GM04503 (cell line): ENCODE data around the gene CLTC.

Source experiments
- DNase-seq: peaks from one replicate; pipeline ENCODE4 v3.0.0-alpha.2; 2012; ENCODE audit warnings: low read depth

Gene CLTC

DNA sequence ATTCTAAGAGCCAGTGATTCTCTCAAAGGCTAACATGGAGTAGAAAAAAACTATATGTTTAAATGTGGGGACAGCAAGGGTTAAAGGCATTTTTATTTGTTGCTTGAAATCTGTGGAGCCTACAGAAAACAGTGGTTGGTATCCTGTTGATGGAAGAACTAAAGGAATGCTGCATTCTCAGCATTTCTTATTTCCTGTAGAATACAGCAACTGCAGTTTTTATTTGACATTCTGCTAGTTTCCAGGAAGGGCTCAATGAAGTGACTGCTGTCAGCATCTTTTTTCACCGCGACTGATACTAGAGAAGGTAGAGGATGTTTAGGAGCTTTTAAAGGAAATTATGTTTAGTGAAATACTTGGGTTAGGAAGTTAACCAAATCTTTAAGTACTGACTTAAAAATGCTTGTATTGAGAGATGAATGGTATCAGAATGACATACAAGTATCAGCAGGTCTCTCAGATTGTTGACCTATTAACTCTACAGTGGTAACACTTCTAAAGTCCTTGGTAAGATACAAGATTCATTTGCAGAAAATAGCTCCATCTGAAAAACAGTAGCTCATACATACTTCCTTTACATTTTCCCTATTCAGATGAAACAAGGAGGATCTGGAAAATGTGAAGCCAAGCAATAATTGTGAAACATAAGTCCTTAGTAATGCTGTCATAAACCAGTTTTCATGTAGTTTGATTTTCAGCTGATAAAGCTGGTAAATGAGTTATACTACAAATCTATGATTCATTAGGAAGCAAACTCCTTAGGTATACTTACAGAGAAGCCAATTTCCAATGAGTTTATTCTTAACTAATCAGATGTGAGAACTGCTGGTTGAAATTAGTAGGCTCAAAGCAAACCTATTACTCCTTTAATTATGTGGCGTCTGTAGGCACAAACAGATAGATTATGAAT lies 15.2 kb downstream of the CLTC start:
- DNase-seq: no peak

DNA sequence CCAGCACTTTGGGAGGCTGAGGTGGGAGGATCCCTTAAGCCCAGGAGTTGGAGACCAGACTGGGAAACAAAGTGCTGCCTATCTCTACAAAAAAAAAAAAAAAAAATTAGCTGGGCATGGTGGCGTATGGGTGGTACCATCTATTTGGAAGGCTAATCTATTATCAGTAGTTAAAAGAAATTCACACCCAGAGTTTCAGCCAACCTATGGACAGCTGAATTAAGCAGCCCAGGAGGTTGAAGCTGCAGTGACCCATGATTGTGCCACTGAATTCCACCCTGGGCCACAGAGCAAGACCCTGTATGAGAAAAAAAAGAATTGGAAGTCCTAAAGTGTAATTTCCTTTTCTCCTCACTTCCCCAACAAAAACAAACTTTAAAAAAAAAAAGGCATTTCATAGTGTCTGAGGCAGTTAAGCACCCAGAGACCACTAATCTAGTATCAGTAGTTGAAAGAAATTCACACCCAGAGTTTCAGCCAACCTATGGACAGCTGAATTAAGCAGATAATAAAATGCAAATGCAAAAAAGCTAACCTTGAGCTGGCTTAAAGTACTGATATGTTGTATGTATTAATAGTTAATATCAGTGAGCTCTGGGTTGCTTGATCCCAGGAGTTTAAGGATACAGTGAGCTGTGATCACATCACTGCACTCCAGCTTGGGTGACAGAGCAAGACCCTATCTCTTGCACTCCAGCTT lies 18.1 kb downstream of the CLTC start:
- DNase-seq: no peak

DNA sequence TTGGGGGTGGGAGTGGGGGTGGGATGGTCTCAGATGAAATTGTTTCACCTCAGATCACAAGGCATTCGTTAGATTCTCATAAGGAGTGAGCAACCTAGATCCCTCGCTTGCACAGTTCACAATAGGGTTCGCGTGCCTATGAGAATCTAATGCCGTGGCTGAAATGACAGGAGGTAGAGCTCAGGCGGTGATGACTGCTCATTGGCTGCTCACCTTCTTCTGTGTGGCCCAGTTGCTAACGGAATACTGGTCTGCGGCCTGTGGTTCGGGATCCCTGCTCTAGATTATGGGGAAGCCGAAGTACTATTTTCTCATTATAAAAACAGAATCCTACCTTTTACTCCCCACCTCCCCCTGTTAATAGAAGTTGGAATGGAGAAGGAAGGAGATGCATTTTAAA lies 18.9 kb downstream of the CLTC start:
- no peak for DNase-seq

DNA sequence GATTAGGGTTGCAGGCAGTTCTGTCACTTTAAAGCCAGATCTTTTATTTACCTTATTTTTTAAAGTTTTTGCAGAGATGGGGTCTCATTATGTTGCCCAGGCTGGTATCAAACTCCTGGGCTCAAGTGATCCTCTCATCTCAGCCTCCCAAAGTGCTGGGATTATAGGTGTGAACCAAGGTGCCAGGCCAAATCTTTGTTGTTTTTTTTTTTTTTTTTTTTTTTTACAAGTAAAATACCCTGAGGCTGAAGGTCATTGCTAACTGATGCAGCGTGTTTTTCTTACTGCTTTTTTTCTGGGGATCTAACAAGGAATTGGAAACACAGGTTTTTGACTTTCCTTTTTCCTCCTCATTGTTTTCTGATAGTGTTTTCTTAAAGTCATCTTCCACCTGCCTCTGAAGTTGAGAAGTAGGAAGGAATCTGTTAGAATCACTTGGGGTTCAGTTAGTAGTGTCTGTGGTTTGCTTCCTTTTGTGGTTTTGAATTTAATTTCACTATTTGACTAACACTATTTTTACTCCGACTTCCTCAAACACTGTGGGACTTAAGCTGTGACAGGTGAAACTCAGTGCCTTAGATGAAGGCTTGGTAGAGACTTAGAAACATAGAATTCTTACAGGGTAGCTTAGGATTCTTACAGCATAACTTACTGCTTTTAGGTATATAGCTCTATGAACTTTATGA lies 22.2 kb downstream of the CLTC start:
- no peak for DNase-seq

DNA sequence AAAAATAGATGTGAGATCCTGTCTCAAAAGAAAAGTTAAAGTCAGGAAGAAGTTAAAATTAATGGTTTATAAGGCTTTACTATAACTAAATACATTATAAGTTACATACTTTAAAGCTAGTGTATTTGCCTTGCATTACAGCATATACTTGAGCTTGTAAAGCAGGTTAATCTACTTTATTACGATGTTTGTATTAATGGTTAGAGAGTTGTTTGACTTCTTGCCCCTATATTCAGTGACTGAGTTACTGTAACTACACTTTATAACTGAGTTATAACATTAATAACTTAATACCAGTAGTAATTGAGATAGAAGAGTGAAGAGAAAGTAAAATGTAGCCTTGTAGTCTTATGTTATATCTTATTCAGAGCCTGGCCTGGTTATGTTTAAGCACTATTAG lies 22.9 kb downstream of the CLTC start:
- no peak for DNase-seq

DNA sequence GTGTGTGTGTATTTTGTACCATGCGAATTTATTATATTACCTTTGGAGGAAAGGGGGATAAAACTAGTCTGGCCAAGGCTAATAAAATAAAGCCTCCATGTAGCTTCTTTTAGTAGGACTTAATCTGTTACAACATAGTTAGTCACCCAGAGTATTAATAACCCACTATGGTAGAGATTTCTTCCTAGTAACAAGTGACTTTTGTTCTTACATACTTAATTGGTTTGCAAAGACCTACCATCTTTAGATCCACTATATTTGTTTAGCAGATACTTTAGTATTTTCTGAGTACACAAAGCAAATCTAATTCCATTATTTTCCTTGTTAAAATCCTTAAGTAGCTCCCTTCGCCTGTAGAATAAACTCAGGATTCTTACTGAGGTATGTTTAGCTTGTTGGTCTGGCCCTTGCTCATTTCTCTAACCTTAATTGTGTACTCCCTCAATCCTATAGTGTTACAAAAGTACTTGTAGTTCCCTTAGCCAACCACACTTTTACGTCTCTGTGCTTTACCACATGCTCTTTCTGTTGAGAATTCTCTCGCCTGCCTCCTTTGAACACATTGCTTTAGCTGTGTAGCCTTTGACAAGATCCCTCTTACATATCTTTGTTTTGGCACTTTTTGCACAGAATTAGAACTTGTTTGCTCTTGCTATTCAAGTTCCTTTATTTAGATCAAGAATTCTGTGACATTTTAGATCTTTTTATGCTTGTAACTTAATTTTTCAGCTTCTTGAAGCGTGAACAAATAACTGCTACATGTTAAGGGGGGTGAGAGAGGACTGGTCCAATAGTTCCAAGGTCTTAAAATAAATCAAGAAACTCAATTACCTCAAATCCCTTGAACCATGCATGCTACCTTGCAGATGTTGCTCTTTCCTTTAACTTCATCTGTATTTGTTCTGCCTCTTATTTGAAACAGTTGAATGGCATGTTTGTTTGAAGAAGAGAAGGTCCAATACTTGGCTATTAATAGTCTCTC lies 23.8 kb downstream of the CLTC start:
- DNase-seq: no peak

DNA sequence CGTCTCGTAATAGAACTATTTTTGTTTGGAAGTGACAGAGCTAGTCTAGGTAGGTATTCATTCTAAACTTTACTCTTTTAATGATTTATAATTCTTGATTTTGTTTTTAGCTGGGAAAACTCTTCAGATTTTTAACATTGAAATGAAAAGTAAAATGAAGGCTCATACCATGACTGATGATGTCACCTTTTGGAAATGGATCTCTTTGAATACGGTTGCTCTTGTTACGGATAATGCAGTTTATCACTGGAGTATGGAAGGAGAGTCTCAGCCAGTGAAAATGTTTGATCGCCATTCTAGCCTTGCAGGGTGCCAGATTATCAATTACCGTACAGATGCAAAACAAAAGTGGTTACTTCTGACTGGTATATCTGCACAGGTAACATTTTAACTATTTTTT lies 27.6 kb downstream of the CLTC start:
- DNase-seq: no peak

DNA sequence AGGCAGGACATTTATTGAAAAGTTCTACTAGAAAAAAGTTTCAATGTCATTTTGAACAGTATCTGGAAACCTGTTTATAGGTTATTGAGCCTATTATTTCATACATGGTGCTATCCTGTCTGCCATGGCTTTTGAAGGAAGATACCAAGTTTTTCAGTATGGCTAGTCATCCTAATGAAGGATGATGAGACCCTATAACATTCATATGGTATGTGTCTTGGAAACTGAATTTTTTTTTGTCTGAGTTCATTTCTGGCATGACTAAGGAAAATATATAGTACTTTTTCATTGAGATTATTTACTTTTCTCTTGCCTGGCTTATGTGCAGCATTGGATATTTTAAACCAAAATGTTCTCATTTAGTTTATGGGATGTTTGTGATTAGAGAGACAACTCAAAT lies 30.2 kb downstream of the CLTC start:
- DNase-seq: no peak

DNA sequence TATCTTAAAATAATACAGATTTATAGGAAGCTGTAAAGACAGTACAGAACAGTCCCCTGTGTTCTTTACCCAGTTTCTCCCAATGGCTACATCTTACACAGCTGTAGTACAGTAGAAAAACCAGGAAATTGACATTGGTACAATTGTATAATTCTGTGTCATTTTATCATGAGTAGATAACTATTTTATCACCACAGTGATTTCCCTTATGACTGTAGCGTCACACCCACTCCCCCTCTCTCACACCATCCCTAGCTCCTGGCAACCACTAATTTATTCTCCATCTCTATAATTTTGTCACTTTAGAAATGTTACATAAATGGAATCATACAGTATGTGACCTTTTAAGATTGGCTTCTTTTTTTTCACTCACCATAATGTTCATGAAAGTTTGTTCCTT lies 30.9 kb downstream of the CLTC start:
- no peak for DNase-seq

DNA sequence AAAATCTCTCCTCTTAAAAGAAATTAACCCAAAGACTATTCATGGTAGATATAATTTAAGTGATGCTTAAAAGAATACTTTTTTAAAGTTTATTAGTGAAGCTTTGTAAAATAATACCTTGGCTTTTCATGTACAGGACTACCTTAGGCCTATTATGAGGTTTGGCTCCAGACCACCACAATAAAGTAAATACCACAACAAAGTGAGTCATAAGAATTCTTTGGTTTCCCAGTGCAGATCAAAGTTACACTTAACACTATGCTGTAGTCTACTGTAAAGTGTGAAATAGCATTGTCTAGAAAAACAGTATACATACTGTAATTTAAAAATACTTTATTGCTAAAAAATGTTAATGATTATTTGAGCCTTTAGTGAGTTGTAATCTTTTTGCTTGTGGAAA lies 31.7 kb downstream of the CLTC start:
- no peak for DNase-seq

DNA sequence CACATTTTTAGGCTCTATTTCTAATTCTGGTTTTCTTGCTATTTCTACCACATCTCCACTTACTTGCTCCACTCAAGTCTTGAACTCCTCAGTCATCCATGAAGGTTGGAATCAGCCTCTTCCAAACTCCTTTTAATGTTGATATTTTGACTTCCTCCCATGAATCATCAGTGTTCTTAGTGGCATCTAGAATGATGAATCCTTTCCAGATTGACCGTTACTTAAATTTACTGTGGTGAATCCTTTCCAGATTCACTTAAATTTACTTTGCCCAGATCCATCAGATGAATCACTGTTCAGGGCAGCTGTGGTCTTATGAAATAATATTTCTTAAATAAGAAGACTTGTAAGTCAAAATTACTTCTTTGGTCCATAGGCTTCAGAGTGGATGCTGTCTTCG lies 32.4 kb downstream of the CLTC start:
- DNase-seq: peak; percentile 63

DNA sequence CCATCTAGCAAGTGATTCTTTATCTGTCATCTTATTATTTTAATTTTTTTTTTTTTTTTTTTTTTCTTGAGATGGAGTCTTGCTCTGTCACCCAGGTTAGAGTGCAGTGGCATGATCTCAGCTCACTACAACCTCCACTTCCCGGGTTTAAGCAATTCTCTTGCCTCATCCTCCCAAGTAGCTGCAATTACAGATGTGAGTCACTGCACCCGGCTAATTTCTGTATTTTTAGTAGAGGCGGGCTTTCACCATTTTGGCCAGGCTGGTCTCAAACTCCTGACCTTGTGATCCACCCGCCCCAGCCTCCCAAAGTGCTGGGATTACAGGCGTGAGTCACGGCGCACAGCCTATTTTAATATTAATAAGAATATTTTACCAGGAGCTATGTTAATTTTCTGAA lies 36.9 kb downstream of the CLTC start:
- peak; percentile 41 for DNase-seq

DNA sequence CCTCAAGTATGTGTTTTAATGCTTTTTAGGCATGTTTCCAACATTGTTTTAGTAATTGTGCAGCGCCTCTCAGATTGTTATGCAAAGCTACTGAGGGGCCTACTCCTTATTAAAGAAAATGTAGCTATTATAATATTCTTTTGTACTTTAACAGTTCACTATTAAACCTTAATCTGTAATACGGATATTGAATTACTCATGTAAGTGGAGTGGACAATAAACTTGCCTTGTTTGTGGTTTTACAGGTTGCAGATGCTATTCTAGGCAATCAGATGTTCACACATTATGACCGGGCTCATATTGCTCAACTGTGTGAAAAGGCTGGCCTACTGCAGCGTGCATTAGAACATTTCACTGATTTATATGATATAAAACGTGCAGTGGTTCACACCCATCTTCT lies 46.5 kb downstream of the CLTC start:
- no peak for DNase-seq

DNA sequence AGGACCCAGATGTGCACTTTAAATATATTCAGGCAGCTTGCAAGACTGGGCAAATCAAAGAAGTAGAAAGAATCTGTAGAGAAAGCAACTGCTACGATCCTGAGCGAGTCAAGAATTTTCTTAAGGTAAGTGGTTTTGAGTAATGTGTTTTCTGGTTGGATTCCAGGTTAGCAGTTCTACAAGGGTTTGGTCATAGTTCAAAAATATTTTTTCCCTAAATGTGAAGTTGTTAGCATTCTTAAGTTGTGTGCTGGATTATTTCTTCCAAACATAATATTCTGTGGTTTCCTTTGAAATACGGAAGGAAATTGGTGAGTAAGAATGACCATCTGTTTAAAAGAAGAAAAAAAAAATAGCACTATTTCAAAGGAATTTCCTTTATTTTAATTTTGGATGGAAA lies 49.1 kb downstream of the CLTC start:
- DNase-seq: peak; percentile 91

DNA sequence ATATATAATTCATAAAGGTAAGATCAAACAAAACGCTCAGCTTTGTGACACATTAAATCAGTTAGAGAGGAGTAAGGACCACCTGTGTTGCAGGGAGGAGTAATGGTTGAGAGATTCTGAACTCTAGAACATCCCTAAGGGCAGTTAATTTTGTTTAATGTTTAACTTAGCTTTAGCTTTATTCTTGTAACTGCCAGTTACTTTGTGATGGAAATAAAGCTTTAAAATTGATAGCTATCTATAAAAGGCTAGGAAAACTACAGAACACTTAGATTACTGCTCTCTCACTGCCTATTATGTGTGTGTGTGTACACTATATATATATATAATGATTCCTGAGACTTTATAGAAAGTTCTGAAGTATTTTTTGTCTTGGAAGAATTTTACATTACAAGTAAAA lies 49.7 kb downstream of the CLTC start:
- DNase-seq: no peak

DNA sequence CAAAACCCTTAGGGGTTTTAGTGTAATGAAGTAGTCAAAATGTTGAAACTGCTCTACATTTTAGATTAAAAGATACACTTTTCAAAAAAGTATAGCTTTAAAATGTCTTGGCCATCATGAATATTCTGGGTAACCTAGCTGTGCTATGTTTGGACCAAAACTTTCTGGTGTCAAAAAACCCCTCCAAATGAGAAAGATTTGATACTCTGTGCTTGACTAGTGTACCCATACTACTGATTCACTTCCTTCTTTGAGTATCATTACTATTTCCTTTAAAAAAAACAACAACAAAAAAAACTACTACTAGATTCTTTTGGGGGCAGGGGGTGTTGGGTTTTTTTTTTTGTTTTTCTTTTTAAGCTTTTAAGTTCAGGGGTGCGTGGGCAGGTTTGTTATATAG lies 50.2 kb downstream of the CLTC start:
- DNase-seq: no peak

DNA sequence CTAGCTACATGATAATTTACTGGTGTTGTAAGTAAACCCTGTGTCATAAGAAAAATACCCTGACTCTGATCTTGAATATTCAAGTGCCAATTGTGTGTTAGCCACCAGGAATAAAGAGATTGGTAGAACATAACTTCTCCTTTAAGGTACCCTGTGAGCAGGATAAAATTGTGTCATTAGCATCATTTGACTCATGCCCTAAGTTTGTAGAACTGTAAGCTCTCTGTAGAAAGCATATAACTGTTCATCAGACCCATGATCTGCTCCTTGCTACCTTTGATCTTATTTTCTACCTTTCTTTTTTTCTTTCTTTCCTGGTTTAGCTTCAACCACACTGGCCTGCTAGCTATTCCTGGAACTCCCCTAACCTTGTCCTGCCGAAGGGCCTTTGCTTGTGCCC lies 51.7 kb downstream of the CLTC start:
- DNase-seq: no peak

DNA sequence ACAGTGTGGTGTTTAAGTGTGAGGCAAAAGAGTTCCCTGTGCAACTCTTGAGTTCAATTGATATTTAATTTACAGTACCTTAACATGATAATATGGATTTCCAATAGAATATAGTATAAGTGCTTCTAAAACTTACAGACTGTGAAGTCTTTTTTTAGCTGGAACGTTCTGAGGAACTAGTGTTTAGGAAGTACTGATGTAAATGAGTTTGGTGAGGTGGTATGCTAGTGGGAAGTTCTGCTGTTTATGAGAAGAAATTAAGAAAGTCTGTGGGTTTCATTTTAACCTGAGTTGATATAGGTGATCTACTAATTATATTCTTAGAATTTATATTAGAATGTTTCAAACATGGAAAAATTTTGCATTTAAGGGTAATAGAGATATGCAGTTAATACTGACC lies 55.5 kb downstream of the CLTC start:
- no peak for DNase-seq

DNA sequence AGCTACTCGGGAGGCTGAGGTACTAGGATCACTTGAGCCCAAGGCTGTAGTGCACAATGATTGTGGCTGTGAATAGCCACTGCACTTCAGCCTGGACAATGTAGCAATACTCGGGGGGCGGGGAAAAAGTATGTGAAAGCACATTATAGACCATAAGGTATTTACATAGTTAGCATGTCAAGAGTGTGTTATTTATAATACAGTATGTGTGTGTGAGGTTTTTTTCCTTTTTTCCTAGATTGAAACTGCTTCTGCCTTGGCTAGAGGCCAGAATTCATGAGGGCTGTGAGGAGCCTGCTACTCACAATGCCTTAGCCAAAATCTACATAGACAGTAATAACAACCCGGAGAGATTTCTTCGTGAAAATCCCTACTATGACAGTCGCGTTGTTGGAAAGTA lies 57.0 kb downstream of the CLTC start:
- no peak for DNase-seq

DNA sequence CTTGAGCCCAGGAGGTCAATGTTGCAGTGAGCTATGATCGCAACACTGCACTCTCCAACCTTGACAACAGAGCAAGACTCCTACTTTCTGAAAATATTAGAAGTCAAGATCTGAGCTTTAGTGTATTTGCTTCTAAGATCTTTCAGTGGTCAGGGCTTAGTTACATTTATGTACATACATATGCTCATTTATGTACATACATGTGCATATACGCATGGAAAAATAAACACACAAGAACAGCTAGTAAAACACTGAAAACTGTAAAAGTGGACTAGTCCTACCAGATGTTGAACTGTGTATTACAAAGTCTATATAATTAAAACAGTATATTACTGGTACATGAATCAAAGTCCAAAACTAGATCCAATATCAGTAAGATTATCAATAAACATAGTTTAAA lies 59.2 kb downstream of the CLTC start:
- DNase-seq: no peak

DNA sequence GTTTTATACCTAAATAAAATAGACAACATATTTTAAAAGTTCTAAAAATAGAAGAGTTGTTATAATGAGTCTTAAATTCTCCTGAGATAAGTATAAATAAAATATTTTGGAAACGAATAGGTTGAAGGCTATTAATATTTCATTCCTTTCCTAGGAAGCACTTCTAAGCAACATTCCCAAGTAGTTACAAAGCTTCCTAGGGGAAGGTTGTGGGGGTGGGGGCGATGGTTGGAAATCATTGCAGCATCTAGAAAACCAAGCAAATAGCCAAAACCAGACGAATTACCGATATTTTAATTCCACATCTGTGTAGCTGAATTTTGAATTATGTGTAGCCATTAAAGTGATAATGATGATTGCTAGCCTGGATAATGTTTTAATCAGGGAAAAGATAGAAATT lies 60.6 kb downstream of the CLTC start:
- DNase-seq: no peak

DNA sequence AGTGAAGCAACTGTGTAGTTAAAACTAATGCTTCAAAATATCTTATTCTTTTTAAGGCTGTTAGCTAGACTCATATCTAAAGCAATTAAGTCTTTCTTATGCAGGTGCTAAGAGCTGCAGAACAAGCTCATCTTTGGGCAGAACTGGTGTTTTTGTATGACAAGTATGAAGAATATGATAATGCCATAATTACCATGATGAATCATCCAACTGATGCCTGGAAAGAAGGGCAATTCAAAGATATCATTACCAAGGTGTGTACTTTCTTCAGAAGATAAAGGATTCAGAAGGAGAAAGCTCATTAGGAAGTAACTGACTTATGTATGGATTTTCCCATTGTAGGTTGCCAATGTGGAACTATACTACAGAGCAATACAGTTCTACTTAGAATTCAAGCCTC lies 63.6 kb downstream of the CLTC start:
- no peak for DNase-seq
